Nephron (organoid): Measurements from ENCODE around the gene DNAI7.

Experiments
- H3K27ac Mint-ChIP-seq, 3 experiments: 2 replicates each; pipeline ENCODE4 v1.8.0; 2020; ENCODE audit warnings: mixed read lengths in 3 of 3, mild to moderate bottlenecking in 2 of 3, moderate library complexity in 1 of 3
- H3K27me3 Mint-ChIP-seq: 2 replicates; pipeline ENCODE4 v1.8.0; 2021; ENCODE audit warnings: low read depth, mild to moderate bottlenecking, moderate library complexity, mixed read lengths
- H3K36me3 Mint-ChIP-seq: 2 replicates; pipeline ENCODE4 v1.8.0; 2020; ENCODE audit warnings: low read depth, mixed read lengths
- H3K4me1 Mint-ChIP-seq: 2 replicates; pipeline ENCODE4 v1.8.0; 2020; ENCODE audit warnings: mixed read lengths
- H3K4me3 Mint-ChIP-seq, 3 experiments: 2 replicates each; pipeline ENCODE4 v1.8.0; 2020; ENCODE audit warnings: mild to moderate bottlenecking in 3 of 3, mixed read lengths in 3 of 3, moderate library complexity in 2 of 3
- H3K9me3 Mint-ChIP-seq: 2 replicates; pipeline ENCODE4 v1.8.0; 2020; ENCODE audit warnings: mixed read lengths
- CTCF ChIP-seq, 3 experiments: fragments of 200-600 bp; sonication (generic); IDR thresholded peaks; one replicate each; pipeline ENCODE4 v1.5.0; 2021; ENCODE audit warnings: antibody characterized with exemption in 3 of 3; ENCODE audit not compliant: unreplicated experiment in 3 of 3

DNAI7 gene

GRCh38 chr12:25121916-25122315 is 73.0 kb downstream of the DNAI7 start:
- no peak overlapping the region for H3K27ac Mint-ChIP-seq
- H3K4me3 Mint-ChIP-seq = no peak overlapping the region
- no peaks in the 10 kb centered on the region for H3K36me3 Mint-ChIP-seq
- H3K27me3 Mint-ChIP-seq = no peaks in the 10 kb centered on the region
- TF ChIP-seq CTCF (IDR thresholded peaks at IDR 0.05; ENCODE audit: unreplicated experiment in 3 of 3) = no peak
- H3K9me3 Mint-ChIP-seq = no peaks in the 10 kb centered on the region
- H3K4me1 Mint-ChIP-seq = no peaks in the 10 kb centered on the region

DNA sequence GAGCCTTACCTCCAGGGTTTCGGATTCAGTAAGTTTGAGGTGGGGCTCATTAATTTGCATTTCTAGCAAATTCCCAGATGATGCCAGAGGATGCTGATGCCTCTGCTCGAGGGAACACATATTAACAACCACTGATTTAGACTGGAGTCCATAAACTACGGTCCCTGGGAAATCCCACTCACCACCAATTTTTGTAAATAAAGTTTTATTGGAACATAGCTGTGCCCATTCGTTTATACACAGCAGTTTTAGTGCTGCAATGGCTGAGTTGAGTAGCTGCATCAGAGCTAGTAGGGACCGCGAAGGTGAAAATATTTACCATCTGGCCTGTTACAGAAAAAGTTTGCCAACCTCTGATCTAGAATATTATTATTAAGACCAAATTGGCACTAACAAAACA is 73.8 kb downstream of the DNAI7 start:
- H3K36me3 Mint-ChIP-seq = no peaks in the 10 kb centered on the region
- H3K4me1 Mint-ChIP-seq = no peaks in the 10 kb centered on the region
- no peak overlapping the region for H3K4me3 Mint-ChIP-seq
- no peak overlapping the region for H3K27ac Mint-ChIP-seq
- no peaks in the 10 kb centered on the region for H3K9me3 Mint-ChIP-seq
- no peaks in the 10 kb centered on the region for H3K27me3 Mint-ChIP-seq
- no peak for TF ChIP-seq CTCF (IDR thresholded peaks at IDR 0.05; ENCODE audit: unreplicated experiment in 3 of 3)

DNA sequence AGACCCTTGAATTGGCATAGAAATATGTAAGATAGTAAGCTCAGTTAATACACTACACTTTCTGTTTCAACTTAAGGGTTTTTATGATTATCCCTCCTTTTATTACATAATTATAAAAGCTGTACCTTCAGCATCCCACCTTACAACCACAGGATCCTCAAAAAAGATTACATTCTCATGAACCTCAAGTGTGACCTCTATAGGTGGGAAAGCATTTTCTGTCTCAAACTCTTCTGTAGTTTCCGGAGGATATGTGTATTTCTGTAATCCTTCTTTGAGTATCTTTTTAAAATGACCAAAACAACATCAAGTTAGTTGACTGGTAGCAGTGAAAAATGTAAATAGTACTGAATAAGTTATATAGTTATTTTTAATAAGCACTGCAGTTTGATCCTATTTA is 75.9 kb downstream of the DNAI7 start:
- peak in 1 of 3 experiments; percentile 13 for TF ChIP-seq CTCF (IDR thresholded peaks at IDR 0.05; ENCODE audit: unreplicated experiment in 3 of 3)
- H3K9me3 Mint-ChIP-seq = no peaks in the 10 kb centered on the region
- H3K27ac Mint-ChIP-seq = no peak overlapping the region
- no peak overlapping the region for H3K4me3 Mint-ChIP-seq
- H3K4me1 Mint-ChIP-seq = no peaks in the 10 kb centered on the region
- H3K36me3 Mint-ChIP-seq = no peaks in the 10 kb centered on the region
- no peaks in the 10 kb centered on the region for H3K27me3 Mint-ChIP-seq

- no peaks in the 10 kb centered on the region for H3K36me3 Mint-ChIP-seq
- H3K27me3 Mint-ChIP-seq = no peaks in the 10 kb centered on the region
- no peak for TF ChIP-seq CTCF (IDR thresholded peaks at IDR 0.05; ENCODE audit: unreplicated experiment in 3 of 3)
- peak overlapping the region in 1 of 3 experiments; percentile 28 for H3K27ac Mint-ChIP-seq
- H3K9me3 Mint-ChIP-seq = no peaks in the 10 kb centered on the region
- H3K4me3 Mint-ChIP-seq = no peak overlapping the region
- no peaks in the 10 kb centered on the region for H3K4me1 Mint-ChIP-seq
Measured at GRCh38 chr12:25115677-25116076, 79.3 kb downstream of the DNAI7 start.

GRCh38 chr12:25113651-25114050 is 81.3 kb downstream of the DNAI7 start:
- Mint-ChIP-seq H3K27ac (no peak overlapping the region), H3K36me3 (peaks cover 6% of the 10 kb centered on the region), H3K4me1 (no peaks in the 10 kb centered on the region), H3K27me3 (peaks cover 4% of the 10 kb centered on the region), H3K4me3 (no peak overlapping the region), H3K9me3 (no peaks in the 10 kb centered on the region)
- no peak for TF ChIP-seq CTCF (IDR thresholded peaks at IDR 0.05; ENCODE audit: unreplicated experiment in 3 of 3)

- H3K27ac Mint-ChIP-seq = no peak overlapping the region
- H3K27me3 Mint-ChIP-seq = peaks cover 4% of the 10 kb centered on the region
- no peak for TF ChIP-seq CTCF (IDR thresholded peaks at IDR 0.05; ENCODE audit: unreplicated experiment in 3 of 3)
- peaks cover 6% of the 10 kb centered on the region for H3K36me3 Mint-ChIP-seq
- no peak overlapping the region for H3K4me3 Mint-ChIP-seq
- H3K9me3 Mint-ChIP-seq = no peaks in the 10 kb centered on the region
- no peaks in the 10 kb centered on the region for H3K4me1 Mint-ChIP-seq
Measured at GRCh38 chr12:25110260-25110659, 84.7 kb downstream of the DNAI7 start.
